SW 1271 (cell line): ENCODE results near the gene FRMPD1.
"Not testable (repeated sequence)": the region's sequence is repeated elsewhere in the genome, so short reads cannot be mapped to it uniquely, and the experiment has no call there.

Experiments
- DNase-seq, 2 experiments: peaks; one replicate each; lab custom pipeline; 2025; lab: John Stamatoyannopoulos, UW

Gene FRMPD1

GRCh38 chr9:37650873-37651768 is at the start of gene FRMPD1:
Gene FRMPD1 (plus strand): TSS chr9:37650954. CDS start chr9:37692642, 41,688 bp downstream.
- peak in 1 of 2 experiments; percentile 0 for DNase-seq

- not testable (repeated sequence) for DNase-seq
These were observed 48.7 kb upstream of the FRMPD1 start for GRCh38 chr9:37602061-37602460.

- no peak for DNase-seq
These were observed 47.9 kb upstream of the FRMPD1 start for GRCh38 chr9:37602817-37603216.

GRCh38 chr9:37604296-37604695 is 46.5 kb upstream of the FRMPD1 start:
- DNase-seq = no peak

GRCh38 chr9:37608250-37608649 is 42.5 kb upstream of the FRMPD1 start:
- no peak for DNase-seq

GRCh38 chr9:37609735-37610397 is 40.9 kb upstream of the FRMPD1 start:
- no peak for DNase-seq

- DNase-seq = no peak
These were observed 39.7 kb upstream of the FRMPD1 start for GRCh38 chr9:37611014-37611413.

GRCh38 chr9:37611961-37612360 is 38.8 kb upstream of the FRMPD1 start:
- DNase-seq = no peak

GRCh38 chr9:37617161-37617560 is 33.6 kb upstream of the FRMPD1 start:
- DNase-seq = no peak

GRCh38 chr9:37617832-37618231 is 32.9 kb upstream of the FRMPD1 start:
- DNase-seq = no peak

- no peak for DNase-seq
These were observed 31.9 kb upstream of the FRMPD1 start for GRCh38 chr9:37618817-37619216.

- no peak for DNase-seq
These were observed 30.9 kb upstream of the FRMPD1 start for GRCh38 chr9:37619806-37620205.

GRCh38 chr9:37620396-37620795 is 30.4 kb upstream of the FRMPD1 start:
- no peak for DNase-seq

- DNase-seq = no peak
These were observed 29.3 kb upstream of the FRMPD1 start for GRCh38 chr9:37621273-37622121.

GRCh38 chr9:37622462-37622861 is 28.3 kb upstream of the FRMPD1 start:
- no peak for DNase-seq

- DNase-seq = no peak
These were observed 27.5 kb upstream of the FRMPD1 start for GRCh38 chr9:37623267-37623666.

GRCh38 chr9:37624073-37624472 is 26.7 kb upstream of the FRMPD1 start:
- no peak for DNase-seq

- DNase-seq = no peak
These were observed 25.6 kb upstream of the FRMPD1 start for GRCh38 chr9:37625036-37625757.

- DNase-seq = no peak
These were observed 25.0 kb upstream of the FRMPD1 start for GRCh38 chr9:37625758-37626147.

GRCh38 chr9:37626708-37627292 is 24.0 kb upstream of the FRMPD1 start:
- DNase-seq = no peak

- DNase-seq = no peak
These were observed 18.3 kb upstream of the FRMPD1 start for GRCh38 chr9:37632479-37632878.
